ENCODE results near the gene DBNL. TPM values are rescaled to one million over a fixed set of nuclear protein-coding genes. Genes with fewer than 3 reads are reported as not detected.

Gene DBNL
- polyA plus RNA-seq, 3 donors, result 69.6 to 75.9 (median 75.1) TPM

- no peak for DNase-seq
Measured at GRCh38 chr7:44094883-44095592, 50.5 kb downstream of the DBNL start.

- DNase-seq, result no peak
Measured at GRCh38 chr7:44095781-44096180, 51.3 kb downstream of the DBNL start.

GRCh38 chr7:44096326-44096881, 51.9 kb downstream of the DBNL start:
- DNase-seq, result no peak

- DNase-seq, result no peak
Measured at GRCh38 chr7:44097064-44097932, 52.8 kb downstream of the DBNL start.

- no peak for DNase-seq
Measured at GRCh38 chr7:44098092-44099068, 53.9 kb downstream of the DBNL start.

GRCh38 chr7:44099669-44100068, 55.2 kb downstream of the DBNL start:
- DNase-seq, result no peak

GRCh38 chr7:44100458-44101302, 56.2 kb downstream of the DBNL start:
- DNase-seq, result no peak

GRCh38 chr7:44101303-44101965, 56.9 kb downstream of the DBNL start:
- DNase-seq, result no peak

GRCh38 chr7:44101966-44102845, 57.7 kb downstream of the DBNL start:
- DNase-seq, result no peak

- no peak for DNase-seq
Measured at GRCh38 chr7:44102846-44103565, 58.5 kb downstream of the DBNL start.

GRCh38 chr7:44103566-44103922, 59.0 kb downstream of the DBNL start:
- no peak for DNase-seq

GRCh38 chr7:44103923-44104859, 59.7 kb downstream of the DBNL start, which contains the start of gene AEBP1:
TSS of gene AEBP1 (plus strand) at chr7:44104345. CDS start at chr7:44104666, 321 bp downstream.
- peak; percentile 50 for DNase-seq

GRCh38 chr7:44104860-44105771, 60.6 kb downstream of the DBNL start:
- DNase-seq, result no peak

- DNase-seq, result no peak
Measured at GRCh38 chr7:44105832-44106231, 61.3 kb downstream of the DBNL start.

- no peak for DNase-seq
Measured at GRCh38 chr7:44106311-44107065, 62.0 kb downstream of the DBNL start.
